ENCODE results near the gene EPHA3.

EPHA3 gene

GRCh38 chr3:89372456-89372855 lies 265.0 kb downstream of the EPHA3 start:
- no peak for DNase-seq

- DNase-seq = no peak
These were observed 266.0 kb downstream of the EPHA3 start for GRCh38 chr3:89373434-89373833.

GRCh38 chr3:89375451-89375850 lies 268.0 kb downstream of the EPHA3 start:
- DNase-seq = no peak

- DNase-seq = no peak
These were observed 272.6 kb downstream of the EPHA3 start for GRCh38 chr3:89380016-89380415.

- DNase-seq = no peak
These were observed 285.6 kb downstream of the EPHA3 start for GRCh38 chr3:89392991-89393390.

- DNase-seq = no peak
These were observed 288.0 kb downstream of the EPHA3 start for GRCh38 chr3:89395456-89395855.

GRCh38 chr3:89395996-89396395 lies 288.6 kb downstream of the EPHA3 start:
- no peak for DNase-seq

- DNase-seq = no peak
These were observed 294.6 kb downstream of the EPHA3 start for GRCh38 chr3:89402051-89402450.

- DNase-seq = no peak
These were observed 297.8 kb downstream of the EPHA3 start for GRCh38 chr3:89405176-89405575.

- DNase-seq = no peak
These were observed 298.2 kb downstream of the EPHA3 start for GRCh38 chr3:89405593-89405992.

- DNase-seq = no peak
These were observed 303.8 kb downstream of the EPHA3 start for GRCh38 chr3:89411201-89411600.

GRCh38 chr3:89414270-89414669 lies 306.8 kb downstream of the EPHA3 start:
- no peak for DNase-seq

- DNase-seq = no peak
These were observed 312.3 kb downstream of the EPHA3 start for GRCh38 chr3:89419647-89420241.

GRCh38 chr3:89426060-89426459 lies 318.6 kb downstream of the EPHA3 start:
- DNase-seq = no peak

GRCh38 chr3:89434621-89435380 lies 327.4 kb downstream of the EPHA3 start:
- no peak for DNase-seq

- no peak for DNase-seq
These were observed 329.4 kb downstream of the EPHA3 start for GRCh38 chr3:89436846-89437245.

GRCh38 chr3:89440386-89440785 lies 333.0 kb downstream of the EPHA3 start:
- no peak for DNase-seq

GRCh38 chr3:89441141-89441540 lies 333.7 kb downstream of the EPHA3 start:
- no peak for DNase-seq

GRCh38 chr3:89446593-89446992 lies 339.2 kb downstream of the EPHA3 start:
- no peak for DNase-seq

- no peak for DNase-seq
These were observed 339.8 kb downstream of the EPHA3 start for GRCh38 chr3:89447243-89447642.

GRCh38 chr3:89449086-89449485 lies 341.7 kb downstream of the EPHA3 start:
- DNase-seq = no peak

- DNase-seq = no peak
These were observed 344.6 kb downstream of the EPHA3 start for GRCh38 chr3:89452066-89452465.

- DNase-seq = no peak
These were observed 347.8 kb downstream of the EPHA3 start for GRCh38 chr3:89455240-89455639.

- DNase-seq = no peak
These were observed 360.5 kb downstream of the EPHA3 start for GRCh38 chr3:89467898-89468363.

GRCh38 chr3:89472101-89472500 lies 364.7 kb downstream of the EPHA3 start:
- DNase-seq = no peak

Measured in stimulated activated naive CD4-positive, alpha-beta T cell treated with Interleukin-2 at 50 U/mL for 16 hours (primary cell).